Stimulated activated CD8-positive, alpha-beta memory T cell treated with anti-CD3 and anti-CD28 coated beads, Interleukin-7, amount 100 ng/mL, for 1 hour (primary cell): ENCODE data around the gene VPS4B.
"Not testable (repeated sequence)": the region's sequence is repeated elsewhere in the genome, so short reads cannot be mapped to it uniquely, and the experiment has no call there.

ENCODE experiments used
- DNase-seq, 2 donors: peaks; one replicate each; pipeline ENCODE4 v3.0.0-alpha.2; 2020; ENCODE audit warnings: low read depth in 2 of 2

VPS4B gene

GRCh38 chr18:63368611-63369010 lies 53.7 kb downstream of the VPS4B start:
- no peak for DNase-seq

- peak; percentile 54 to 57 for DNase-seq
These were observed 55.0 kb downstream of the VPS4B start, which contains the start of gene KDSR for GRCh38 chr18:63367053-63367953. Gene KDSR, minus strand, starts transcription at chr18:63367206. Its CDS starts 88 bp downstream, at chr18:63367118.

DNA sequence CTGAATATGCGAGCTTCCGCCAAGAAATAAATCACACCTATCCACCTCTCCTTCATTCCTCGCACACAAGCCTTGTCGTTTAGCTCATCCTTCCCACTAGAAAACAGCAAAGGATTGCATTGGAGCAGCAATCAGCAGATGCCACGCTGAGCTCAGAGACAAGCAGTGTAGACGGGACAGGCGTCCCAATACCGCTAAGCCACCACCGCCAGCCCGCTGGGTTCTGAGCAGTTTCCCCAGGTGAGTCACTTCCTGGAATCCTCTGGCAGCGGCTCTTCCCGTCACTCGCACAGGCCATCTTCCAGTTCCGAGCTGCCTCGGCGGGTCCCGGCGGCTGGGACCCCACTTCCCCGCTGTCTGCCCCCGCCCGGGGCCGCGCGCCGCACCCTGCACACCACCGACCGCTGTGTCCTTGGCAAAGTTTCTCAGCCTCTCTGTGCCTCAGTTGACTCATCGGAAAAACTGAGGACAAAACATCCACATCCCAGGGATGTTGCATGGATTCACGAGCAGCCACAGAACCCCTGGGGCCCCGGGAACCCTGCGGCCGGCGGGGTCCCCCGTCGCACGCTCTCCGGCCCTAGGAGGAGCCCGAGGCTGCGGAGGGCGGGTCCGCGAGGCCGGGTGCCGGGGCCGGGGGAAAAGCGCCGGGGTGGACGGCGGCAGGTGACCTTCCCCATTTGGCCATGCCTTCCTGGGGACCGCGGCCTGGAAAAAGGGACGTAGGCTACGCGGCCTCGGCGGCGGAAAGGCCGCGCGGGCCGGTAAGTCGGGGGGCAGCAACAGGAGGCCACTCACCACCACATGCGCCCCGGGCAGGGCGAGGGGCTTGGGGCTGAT lies 55.8 kb downstream of the VPS4B start:
- peak; percentile 42 to 43 for DNase-seq

GRCh38 chr18:63365876-63366212 lies 56.4 kb downstream of the VPS4B start:
- no peak for DNase-seq

GRCh38 chr18:63363951-63364350 lies 58.3 kb downstream of the VPS4B start:
- no peak for DNase-seq

- DNase-seq = not testable (repeated sequence)
These were observed 58.9 kb downstream of the VPS4B start for GRCh38 chr18:63363420-63363819.

DNA sequence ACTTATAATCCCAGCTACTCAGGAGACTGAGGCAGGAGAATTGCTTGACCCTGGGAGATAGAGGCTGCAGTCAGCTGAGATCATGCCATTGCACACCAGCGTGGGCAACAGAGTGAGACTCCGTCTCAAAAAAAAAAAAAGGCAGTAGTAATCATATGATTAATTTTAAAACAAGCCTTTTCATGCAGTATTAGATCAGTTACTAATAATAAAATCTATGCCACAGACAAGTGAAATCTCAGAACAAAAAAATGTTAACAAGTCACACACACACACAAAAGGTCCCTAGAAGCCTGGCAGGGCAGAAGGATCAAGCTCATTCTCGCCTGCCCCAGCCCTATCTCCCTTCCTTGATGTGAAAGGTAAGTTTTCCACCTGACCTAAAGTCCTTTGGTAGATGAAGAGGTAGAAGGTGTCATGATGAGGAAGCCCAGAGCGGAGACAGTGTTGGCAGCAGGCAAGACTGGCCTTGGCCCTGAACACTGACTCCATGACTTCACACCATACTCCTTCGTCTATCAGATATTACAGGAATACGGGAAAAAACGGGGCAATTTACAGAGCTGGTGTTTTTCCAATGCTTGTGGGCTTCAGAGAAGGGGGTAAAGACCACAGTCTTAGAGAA lies 65.9 kb downstream of the VPS4B start:
- DNase-seq = no peak

GRCh38 chr18:63350230-63350629 lies 72.0 kb downstream of the VPS4B start:
- no peak for DNase-seq

- DNase-seq = no peak
These were observed 73.7 kb downstream of the VPS4B start for GRCh38 chr18:63348508-63349136.

DNA sequence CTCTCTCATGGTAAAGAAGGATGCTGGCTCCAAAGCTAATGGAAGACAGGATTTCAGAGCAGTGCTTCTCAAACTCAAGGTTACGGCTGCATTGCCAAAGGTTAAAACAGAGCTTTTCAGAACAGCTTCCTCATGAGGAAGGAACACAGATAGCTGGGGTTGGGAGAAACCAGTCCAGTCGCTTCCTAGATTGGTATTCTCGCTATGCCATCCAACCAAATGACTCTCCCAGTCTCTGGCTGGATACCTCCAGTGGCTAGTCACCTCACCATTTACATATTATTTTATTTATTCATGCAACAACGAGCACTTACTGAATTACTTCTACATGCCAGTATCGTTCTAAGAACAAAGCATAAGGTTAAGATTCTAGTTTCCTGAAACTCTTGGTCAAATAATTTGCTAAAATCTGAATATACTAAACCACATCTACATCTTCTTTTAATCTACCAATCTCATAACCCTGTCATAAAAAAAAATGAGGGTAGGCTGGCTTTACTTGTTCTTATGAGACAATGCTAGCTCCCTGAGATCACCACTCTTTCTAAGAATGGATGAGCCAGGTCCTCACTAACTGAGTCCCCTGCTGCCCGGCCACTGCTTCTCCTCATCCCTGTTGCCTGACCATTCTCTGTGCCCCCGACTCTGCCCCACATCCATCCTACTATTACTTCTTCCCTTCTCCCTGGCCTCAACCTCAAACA lies 75.6 kb downstream of the VPS4B start:
- no peak for DNase-seq

DNA sequence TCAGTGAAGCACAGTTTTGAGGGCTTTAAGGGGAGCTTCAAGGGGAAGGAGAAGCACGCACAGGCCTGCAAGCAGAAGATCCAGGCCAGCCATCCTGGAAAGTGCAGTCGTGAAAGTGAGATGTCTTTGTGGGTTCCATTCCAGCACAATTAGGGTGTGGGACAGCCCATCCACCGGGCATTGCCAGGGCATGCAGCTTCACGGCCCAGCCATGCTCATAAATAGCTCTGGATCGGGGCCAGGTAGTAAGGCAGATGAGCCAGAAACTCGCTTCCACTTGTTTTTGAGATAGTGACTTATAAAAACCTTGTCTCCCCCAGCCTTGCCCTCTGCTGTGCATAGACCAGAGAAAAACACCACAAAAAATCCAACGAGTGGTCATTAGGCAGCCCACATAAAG lies 76.2 kb downstream of the VPS4B start:
- DNase-seq = no peak

- DNase-seq = no peak
These were observed 77.4 kb downstream of the VPS4B start for GRCh38 chr18:63344918-63345317.

DNA sequence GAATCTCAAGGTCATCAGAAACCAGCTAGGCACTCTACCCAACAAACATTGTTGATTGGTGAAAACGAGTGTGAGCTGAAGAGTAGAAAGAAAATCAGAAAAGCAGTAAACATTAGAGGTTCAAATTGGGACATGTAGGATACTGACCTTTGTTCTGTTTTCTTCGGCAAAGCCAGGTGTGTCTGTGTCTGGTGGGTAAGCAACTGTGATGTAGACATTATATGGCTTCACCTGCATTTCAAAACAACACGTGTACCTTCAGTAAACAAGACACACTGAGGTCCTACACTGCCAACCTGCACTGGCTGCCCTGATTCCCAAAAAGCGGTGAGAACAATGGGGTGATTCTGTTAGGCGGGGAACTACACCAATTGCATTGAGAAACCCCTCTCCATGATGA lies 78.0 kb downstream of the VPS4B start:
- no peak for DNase-seq

GRCh38 chr18:63342206-63342605 lies 80.1 kb downstream of the VPS4B start:
- DNase-seq = no peak

GRCh38 chr18:63339920-63340484 lies 82.3 kb downstream of the VPS4B start:
- no peak for DNase-seq
